A549 (cell line): ENCODE results near the gene MYT1.

Experiments used
- EP300 ChIP-seq, 2 experiments: fragments of >200 bp; sonication (Bioruptor Twin); formaldehyde crosslinking; IDR thresholded peaks; 2 replicates in 1 of 2; 3 replicates in 1 of 2; pipeline ENCODE4 v1.6.1; 2016 to 2017
- FOSB ChIP-seq: fragments of 250-450 bp; sonication (Bioruptor Pico); IDR thresholded peaks from 2 replicates; pipeline ENCODE4 v1.5.0; 2020; ENCODE audit warnings: mild to moderate bottlenecking, moderate library complexity
- KDM5A ChIP-seq: fragments of 200-600 bp; sonication (generic); IDR thresholded peaks from 2 replicates; pipeline ENCODE4 v1.6.1; 2016; ENCODE audit warnings: antibody characterized with exemption, mild to moderate bottlenecking
- MAZ ChIP-seq: fragments of 150-350 bp; IDR thresholded peaks from 2 replicates; pipeline ENCODE4 v1.6.1; 2014; ENCODE audit warnings: antibody characterized with exemption, low read depth, low read length, borderline replicate concordance
- NR3C1 ChIP-seq: fragments of >200 bp; sonication (Bioruptor Twin); formaldehyde crosslinking; IDR thresholded peaks from 3 replicates; pipeline ENCODE4 v1.6.1; 2017
- POLR2A ChIP-seq: IDR thresholded peaks from 2 replicates; pipeline ENCODE4 v1.6.1; 2012; ENCODE audit warnings: mild to moderate bottlenecking, low read length
- RCOR1 ChIP-seq: fragments of 150-350 bp; IDR thresholded peaks from 2 replicates; pipeline ENCODE4 v1.6.1; 2014; ENCODE audit warnings: antibody characterized with exemption, low read length, low read depth
- TF ChIP-seq, protein P1 (sequence below): fragments of >200 bp; sonication (Bioruptor Twin); formaldehyde crosslinking; IDR thresholded peaks from 3 replicates; pipeline ENCODE4 v1.5.1; 2016
- TF ChIP-seq, protein P2 (sequence below): fragments of 200-600 bp; sonication (generic); IDR thresholded peaks from 2 replicates; pipeline ENCODE4 v1.6.1; 2016; ENCODE audit warnings: antibody characterized with exemption, mild to moderate bottlenecking, moderate library complexity
- TF ChIP-seq, protein P3 (sequence below): IDR thresholded peaks from 2 replicates; pipeline ENCODE4 v1.6.1; 2012; ENCODE audit warnings: low read depth, borderline replicate concordance

DNA sequence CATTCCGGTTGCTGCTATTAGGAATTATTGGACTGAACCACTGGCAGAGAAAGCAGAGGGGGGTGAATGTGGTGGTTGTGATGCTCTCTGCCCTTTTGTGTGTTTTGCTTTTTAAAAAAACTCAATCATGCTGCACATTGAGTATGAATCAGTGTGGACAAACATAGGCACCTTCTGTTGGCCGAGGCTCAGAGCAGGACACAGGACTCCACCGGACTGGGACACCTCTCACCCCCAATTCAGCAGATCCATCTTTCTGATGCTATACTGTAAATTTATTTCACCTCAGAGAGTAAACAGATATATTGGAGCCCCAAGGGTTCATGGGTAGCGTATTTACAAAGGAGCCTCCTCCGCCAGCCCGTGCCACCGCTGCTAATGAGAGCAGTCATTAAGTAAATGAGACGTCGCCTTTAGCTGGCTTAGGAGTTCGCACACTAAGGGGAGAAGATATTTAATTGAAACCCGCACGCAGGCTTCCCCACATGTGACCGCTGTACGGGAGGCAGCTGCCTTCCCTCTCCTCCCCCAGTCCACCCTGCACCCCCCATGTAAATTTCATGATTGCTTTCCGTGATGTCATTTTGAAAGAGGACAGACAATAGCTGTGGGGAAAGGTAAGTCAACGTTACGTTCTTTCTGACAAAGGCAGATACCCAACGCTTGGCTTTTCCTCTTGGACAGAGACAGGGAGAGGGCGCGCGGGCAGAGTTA lies at the start of gene MYT1:
- TF ChIP-seq, protein P1, sequence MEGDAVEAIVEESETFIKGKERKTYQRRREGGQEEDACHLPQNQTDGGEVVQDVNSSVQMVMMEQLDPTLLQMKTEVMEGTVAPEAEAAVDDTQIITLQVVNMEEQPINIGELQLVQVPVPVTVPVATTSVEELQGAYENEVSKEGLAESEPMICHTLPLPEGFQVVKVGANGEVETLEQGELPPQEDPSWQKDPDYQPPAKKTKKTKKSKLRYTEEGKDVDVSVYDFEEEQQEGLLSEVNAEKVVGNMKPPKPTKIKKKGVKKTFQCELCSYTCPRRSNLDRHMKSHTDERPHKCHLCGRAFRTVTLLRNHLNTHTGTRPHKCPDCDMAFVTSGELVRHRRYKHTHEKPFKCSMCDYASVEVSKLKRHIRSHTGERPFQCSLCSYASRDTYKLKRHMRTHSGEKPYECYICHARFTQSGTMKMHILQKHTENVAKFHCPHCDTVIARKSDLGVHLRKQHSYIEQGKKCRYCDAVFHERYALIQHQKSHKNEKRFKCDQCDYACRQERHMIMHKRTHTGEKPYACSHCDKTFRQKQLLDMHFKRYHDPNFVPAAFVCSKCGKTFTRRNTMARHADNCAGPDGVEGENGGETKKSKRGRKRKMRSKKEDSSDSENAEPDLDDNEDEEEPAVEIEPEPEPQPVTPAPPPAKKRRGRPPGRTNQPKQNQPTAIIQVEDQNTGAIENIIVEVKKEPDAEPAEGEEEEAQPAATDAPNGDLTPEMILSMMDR: no peak
- no peak for TF ChIP-seq POLR2A
- no peak for TF ChIP-seq MAZ
- TF ChIP-seq, protein P2, sequence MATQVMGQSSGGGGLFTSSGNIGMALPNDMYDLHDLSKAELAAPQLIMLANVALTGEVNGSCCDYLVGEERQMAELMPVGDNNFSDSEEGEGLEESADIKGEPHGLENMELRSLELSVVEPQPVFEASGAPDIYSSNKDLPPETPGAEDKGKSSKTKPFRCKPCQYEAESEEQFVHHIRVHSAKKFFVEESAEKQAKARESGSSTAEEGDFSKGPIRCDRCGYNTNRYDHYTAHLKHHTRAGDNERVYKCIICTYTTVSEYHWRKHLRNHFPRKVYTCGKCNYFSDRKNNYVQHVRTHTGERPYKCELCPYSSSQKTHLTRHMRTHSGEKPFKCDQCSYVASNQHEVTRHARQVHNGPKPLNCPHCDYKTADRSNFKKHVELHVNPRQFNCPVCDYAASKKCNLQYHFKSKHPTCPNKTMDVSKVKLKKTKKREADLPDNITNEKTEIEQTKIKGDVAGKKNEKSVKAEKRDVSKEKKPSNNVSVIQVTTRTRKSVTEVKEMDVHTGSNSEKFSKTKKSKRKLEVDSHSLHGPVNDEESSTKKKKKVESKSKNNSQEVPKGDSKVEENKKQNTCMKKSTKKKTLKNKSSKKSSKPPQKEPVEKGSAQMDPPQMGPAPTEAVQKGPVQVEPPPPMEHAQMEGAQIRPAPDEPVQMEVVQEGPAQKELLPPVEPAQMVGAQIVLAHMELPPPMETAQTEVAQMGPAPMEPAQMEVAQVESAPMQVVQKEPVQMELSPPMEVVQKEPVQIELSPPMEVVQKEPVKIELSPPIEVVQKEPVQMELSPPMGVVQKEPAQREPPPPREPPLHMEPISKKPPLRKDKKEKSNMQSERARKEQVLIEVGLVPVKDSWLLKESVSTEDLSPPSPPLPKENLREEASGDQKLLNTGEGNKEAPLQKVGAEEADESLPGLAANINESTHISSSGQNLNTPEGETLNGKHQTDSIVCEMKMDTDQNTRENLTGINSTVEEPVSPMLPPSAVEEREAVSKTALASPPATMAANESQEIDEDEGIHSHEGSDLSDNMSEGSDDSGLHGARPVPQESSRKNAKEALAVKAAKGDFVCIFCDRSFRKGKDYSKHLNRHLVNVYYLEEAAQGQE: no peak
- no peak for TF ChIP-seq NR3C1
- TF ChIP-seq EP300 (IDR thresholded peaks at IDR 0.05): no peak
- TF ChIP-seq, protein P3, sequence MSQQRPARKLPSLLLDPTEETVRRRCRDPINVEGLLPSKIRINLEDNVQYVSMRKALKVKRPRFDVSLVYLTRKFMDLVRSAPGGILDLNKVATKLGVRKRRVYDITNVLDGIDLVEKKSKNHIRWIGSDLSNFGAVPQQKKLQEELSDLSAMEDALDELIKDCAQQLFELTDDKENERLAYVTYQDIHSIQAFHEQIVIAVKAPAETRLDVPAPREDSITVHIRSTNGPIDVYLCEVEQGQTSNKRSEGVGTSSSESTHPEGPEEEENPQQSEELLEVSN: no peak
- TF ChIP-seq RCOR1: no peak
- TF ChIP-seq KDM5A: no peak
- TF ChIP-seq FOSB: no peak
